Measurements from ENCODE around the gene ALDH5A1.

ALDH5A1 gene

GRCh38 chr6:24494821-24495795 lies at the start of gene ALDH5A1:
ALDH5A1 (plus strand) TSS chr6:24494969; CDS start chr6:24494997, 28 bp downstream.
- DNase-seq (ENCODE audit: low spot score): peak; percentile 61

GRCh38 chr6:24445704-24446103 lies 49.1 kb upstream of the ALDH5A1 start:
- DNase-seq (ENCODE audit: low spot score): no peak

GRCh38 chr6:24446670-24447069 lies 48.1 kb upstream of the ALDH5A1 start:
- DNase-seq (ENCODE audit: low spot score): no peak

GRCh38 chr6:24448396-24448795 lies 46.4 kb upstream of the ALDH5A1 start:
- DNase-seq (ENCODE audit: low spot score): no peak

- no peak for DNase-seq (ENCODE audit: low spot score)
These were observed 45.8 kb upstream of the ALDH5A1 start for GRCh38 chr6:24448828-24449525.

- no peak for DNase-seq (ENCODE audit: low spot score)
These were observed 43.0 kb upstream of the ALDH5A1 start for GRCh38 chr6:24451581-24452388.

GRCh38 chr6:24453921-24454320 lies 40.8 kb upstream of the ALDH5A1 start:
- DNase-seq (ENCODE audit: low spot score): no peak

- no peak for DNase-seq (ENCODE audit: low spot score)
These were observed 40.3 kb upstream of the ALDH5A1 start for GRCh38 chr6:24454452-24454851.

GRCh38 chr6:24455061-24455460 lies 39.7 kb upstream of the ALDH5A1 start:
- no peak for DNase-seq (ENCODE audit: low spot score)

- no peak for DNase-seq (ENCODE audit: low spot score)
These were observed 36.6 kb upstream of the ALDH5A1 start for GRCh38 chr6:24458134-24458533.

- no peak for DNase-seq (ENCODE audit: low spot score)
These were observed 35.8 kb upstream of the ALDH5A1 start for GRCh38 chr6:24458941-24459340.

- DNase-seq (ENCODE audit: low spot score): no peak
These were observed 33.8 kb upstream of the ALDH5A1 start for GRCh38 chr6:24460966-24461365.

- DNase-seq (ENCODE audit: low spot score): no peak
These were observed 30.3 kb upstream of the ALDH5A1 start for GRCh38 chr6:24464253-24465038.

- DNase-seq (ENCODE audit: low spot score): no peak
These were observed 25.0 kb upstream of the ALDH5A1 start for GRCh38 chr6:24469811-24470210.

GRCh38 chr6:24472181-24472580 lies 22.6 kb upstream of the ALDH5A1 start:
- no peak for DNase-seq (ENCODE audit: low spot score)

GRCh38 chr6:24476631-24477030 lies 18.1 kb upstream of the ALDH5A1 start:
- no peak for DNase-seq (ENCODE audit: low spot score)

- DNase-seq (ENCODE audit: low spot score): no peak
These were observed 17.7 kb upstream of the ALDH5A1 start for GRCh38 chr6:24477070-24477469.

- no peak for DNase-seq (ENCODE audit: low spot score)
These were observed 15.9 kb upstream of the ALDH5A1 start for GRCh38 chr6:24478903-24479302.

GRCh38 chr6:24480705-24481104 lies 14.1 kb upstream of the ALDH5A1 start:
- no peak for DNase-seq (ENCODE audit: low spot score)

- DNase-seq (ENCODE audit: low spot score): no peak
These were observed 13.3 kb upstream of the ALDH5A1 start for GRCh38 chr6:24481449-24481848.

GRCh38 chr6:24484657-24485323 lies 10.0 kb upstream of the ALDH5A1 start:
- DNase-seq (ENCODE audit: low spot score): no peak

Measured in putamen (tissue), 1 donor.